HG03565 (cell line): Measurements from ENCODE around the gene IHH.

ENCODE experiments used
- ATAC-seq: cut with Tn5 transposase; IDR thresholded peaks from one replicate; pipeline ENCODE4 v1.9.1; 2021; ENCODE audit warnings: mild to moderate bottlenecking, moderate library complexity; ENCODE audit not compliant: unreplicated experiment

Gene IHH

DNA sequence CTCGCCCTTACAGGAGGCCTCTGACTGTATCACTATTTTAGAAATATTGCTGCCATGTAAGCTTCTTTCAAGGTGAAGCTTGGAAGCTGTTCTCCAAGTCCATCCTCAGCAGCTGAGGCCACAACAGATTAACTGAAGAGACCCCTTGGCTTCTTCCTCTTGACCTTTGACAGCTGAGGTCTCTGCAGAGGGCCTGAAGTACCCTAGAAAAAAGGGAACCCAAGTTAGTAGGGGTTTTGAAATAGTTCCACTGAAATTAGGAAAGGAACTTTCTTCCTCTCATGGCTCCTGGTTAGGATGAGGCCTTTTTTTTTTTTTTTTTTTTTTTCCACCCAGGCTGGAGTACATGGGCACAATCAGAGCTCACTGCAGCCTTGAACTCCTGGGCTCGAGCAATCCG is 15.5 kb upstream of the IHH start:
- ATAC-seq: no peak

DNA sequence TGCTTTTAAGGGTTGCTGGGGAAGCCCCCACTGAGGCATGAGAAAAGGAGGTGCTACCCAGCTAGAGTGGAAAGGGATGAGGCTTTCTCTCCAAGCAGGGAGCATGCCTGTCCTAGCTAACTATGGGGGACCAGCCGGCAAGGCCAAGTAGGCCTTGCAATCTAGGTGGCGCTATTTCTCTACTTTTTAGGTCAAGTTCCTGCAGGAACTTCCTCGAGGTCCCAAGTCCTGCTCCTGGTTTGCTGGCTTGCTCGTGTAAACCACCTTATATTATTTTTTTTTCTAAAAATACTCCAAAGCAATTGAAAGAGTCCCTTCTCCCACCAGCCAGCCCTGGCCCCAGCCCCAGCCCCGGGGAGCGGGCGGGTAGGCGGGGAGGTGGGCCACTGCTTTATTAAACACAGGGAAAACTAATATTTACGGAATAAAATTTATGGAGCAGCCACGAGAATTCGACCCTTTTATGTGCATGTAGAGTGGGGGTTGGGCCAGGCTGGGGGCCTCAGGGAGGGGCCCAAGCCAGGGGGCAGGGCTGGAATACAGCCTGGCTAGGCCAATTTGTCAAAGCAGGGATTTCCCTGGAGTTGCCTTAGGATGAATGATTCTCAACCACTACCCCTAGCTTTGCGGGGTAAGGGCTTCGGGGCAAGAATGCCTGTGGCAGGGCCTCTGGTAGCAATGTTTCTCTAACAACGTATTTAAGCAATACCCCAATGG is 12.8 kb upstream of the IHH start:
- ATAC-seq: no peak

DNA sequence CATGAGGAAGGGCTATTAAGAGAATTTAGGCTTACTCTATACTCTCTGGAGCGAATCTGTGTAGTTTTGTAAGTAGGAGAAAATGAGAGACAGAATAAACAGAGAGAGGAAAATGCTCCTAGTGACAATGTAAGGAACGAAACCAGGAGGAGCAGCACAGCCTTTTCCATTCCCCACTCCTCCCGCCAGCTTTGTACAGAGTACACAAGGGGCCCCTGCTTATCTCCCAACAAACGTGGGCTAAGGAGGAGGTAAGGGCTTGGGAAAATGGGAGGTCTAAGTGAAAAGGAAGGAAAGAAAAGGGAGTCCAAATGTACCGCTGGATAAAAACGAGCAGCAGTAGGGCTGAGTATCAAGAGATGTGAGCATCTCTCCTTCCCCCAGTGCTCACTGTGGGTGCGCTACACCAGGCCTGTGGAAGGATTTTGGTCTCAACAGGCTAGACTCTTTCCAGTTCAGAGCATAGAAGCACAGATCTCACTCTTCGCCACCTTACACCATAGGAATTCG is 12.1 kb upstream of the IHH start:
- no peak for ATAC-seq

DNA sequence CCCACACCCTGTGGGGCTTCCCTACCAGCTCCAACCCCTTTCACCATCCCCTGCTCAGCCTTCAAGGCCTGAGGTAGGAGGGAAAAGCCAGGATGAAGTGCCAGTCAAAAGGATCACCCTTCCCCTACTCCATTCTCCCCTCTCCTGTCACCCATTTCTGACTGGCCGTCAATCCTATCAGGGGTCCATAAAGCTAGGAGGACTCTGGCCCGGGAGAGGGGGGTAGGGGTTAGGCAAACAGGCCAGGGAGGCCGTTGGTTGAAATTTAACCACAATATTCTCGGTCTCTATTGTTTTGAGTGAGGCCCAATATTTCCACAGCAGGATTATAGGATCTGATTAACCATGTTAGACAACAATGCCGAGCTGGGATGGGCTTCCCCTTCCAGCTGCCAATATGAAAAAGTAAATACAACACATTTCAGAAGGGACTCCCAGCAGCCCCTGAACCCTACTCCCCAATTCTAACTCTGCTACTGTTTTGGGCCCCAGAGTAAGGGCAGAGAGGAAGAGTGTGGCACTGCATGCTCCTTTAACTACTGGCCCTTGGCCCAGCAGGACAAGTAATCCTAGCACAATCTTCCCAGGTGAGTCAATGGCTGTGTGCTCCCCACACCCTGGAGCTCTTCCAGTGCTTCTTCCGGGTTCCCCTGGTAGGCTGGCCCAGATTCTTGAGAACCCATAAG is 10.6 kb upstream of the IHH start:
- no peak for ATAC-seq

DNA sequence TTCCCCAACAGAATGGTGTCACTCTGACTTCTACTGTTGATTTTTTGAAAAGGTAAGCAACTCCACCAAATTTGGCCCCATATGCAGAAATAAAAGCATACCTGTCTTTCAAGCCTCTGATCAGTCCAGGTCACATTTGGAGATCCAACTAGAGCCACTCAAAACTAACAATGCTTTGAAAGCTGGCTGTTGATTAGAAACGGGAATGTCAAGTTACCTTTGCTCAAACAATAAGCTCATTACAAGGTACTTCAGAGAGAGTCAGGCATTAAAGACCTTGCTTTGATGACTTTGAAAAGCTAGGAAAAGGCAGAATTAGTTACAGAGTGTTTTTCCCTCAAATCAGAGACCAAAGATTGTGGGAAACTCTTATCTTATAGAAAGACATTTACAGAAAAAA is 4.8 kb upstream of the IHH start:
- ATAC-seq: no peak

DNA sequence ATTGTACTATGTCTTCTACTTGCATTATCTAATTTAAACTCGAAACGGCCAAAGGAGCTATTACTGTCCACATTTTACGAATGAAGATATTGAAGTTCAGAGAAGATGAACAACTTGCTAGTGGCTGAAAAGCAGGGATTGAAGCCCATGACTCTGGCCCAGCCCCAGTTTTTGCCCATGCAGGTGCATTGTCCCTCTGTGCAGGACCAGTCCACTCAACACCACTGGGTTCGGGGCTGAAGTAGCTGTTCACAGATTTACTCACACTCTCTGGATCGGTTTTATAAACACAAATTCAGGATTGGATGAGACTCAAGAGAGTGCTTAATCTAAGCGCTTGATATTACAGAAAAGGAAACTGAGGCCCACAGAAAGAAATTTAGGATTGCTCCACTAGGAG is 1.4 kb upstream of the IHH start:
- ATAC-seq: no peak

DNA sequence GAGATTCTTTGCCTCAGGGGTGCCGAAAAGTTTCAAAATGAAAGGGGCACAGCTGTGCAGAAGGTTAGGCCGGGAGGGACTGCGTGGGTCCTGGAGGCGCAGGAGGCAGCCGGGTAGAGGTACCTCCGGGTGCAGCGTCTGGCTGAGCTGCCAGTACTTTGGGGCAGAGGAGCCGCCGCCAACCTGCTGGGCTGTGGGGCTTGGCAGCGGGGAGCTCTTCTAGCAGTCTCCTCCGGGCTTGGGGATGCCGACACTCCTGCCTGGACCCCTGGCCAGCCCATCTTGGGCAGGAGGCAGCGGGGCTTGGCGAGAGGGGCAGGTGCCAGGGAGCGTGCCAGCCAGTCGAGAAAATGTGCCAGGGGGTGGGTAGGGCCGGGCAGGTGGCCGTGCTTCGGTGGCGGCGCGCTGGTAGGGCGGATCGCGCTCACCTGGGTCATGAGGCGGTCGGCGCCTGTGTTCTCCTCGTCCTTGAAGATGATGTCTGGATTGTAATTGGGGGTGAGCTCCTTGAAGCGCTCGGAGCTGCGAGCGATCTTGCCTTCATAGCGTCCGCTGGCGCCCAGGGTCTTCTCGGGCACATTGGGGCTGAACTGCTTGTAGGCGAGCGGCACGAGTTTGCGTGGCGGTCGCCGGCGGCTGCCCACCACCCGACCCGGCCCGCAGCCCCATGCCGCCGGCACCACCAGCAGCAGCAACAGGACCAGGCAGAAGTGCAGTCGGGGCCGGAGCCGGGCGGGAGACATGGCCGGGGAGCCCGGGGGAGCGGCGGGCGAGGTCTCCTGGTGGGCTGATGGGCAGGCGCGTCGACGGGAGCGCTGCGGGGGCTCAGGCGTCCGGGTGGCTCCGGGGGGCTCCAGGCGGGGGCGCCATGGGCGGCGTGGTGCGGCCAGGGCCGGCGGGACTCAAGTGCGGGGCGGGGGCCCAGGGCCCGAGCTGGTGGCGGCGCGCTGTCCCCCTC is 717 bp downstream of the IHH start:
- no peak for ATAC-seq

DNA sequence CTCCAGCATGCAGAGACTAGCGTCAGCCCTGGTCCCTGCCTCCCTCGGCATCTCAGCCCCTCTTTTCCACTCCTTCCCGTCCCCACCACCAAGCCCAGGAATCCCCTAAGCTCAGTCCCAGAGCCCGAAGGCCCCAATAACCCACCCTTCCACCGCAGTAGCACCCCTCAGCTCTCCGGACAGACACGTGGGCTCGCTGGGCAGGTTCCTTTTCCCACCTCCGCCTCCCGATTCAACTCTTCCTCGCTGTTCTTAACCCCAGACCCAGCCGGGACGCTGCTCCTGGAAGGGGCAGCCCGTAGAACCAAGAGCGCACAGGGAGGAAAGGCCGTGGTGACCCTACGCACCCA is 1.4 kb downstream of the IHH start:
- no peak for ATAC-seq

DNA sequence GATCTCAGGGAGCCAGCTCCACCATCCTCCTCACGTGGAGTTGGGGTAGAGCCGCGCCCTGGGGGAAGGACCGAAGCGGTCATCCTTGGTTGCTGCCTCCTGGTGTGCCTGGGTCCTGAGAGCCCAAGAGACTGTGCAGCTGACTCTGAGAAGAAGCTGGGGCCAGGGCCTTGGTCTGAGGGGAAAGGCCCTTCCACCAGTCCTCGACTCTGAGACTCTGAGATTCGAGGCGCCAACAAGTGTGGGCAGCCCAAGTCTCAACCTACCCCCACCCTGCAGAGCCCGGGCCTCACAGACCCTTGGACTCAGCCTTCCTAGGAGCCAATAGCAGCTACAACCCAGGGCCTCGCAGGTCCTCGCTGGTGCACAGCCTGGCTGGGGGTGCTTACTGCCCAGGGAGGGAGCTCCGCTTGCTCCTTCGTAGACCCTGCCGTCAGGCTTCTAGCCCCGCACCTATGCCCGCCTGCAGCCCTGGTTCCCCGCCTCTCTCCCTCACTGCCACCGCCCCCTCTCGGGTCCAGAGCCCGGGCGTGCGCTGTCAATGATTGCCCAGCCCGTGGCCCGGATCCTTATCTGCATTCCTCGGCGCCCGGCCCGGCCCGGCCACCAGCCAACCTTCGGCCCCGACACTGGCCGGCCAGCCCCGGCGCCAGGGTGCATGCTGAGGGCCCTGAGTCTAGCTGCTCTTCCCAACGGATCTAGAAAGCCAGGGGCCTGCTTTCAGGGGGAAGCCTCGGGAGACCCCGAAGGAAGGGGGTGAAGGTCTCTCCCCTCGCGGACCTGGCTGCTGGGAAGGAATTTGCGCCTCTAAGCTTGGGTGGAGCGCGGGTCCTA is 2.0 kb downstream of the IHH start:
- no peak for ATAC-seq

DNA sequence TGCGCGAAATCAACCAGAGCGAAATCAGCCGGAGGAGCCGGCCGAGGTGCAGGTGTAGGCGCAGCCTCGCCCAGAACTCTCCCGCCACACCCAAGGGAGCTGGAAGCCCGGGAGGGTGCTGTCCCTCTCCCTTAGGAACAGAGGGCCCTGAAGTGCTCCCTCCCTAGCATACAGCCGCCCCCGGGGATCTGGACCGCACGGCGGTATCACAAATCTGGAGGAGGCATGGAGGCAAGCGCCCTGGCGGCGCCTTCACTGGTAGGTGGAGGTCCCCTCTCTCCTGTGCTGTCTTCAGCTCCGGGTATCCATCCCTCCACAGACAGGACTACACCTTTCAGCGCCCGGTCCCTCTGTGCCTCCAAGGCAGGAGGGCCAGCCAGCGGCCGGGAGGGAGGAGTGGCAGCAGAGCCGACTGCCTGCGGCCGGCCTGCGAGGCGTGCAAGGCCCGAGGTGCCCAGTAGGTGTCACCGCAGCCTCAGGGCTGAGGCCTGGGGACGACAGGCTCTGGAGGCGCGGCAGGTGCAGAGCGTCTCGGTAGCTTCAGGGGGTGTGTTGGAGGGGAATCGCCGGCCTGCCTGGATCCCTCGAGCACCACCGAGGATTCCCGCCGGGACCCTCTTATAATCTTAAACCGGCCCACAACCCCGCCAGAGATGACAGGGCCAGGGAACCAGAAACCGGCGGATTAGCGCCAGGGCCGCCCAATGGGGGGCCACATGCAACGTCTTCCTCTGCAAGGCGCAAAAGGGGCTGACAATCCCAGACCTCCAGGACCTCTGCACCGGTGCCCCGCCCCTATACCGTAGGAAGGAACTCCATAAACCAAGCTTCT is 2.8 kb downstream of the IHH start:
- ATAC-seq: peak; percentile 89

DNA sequence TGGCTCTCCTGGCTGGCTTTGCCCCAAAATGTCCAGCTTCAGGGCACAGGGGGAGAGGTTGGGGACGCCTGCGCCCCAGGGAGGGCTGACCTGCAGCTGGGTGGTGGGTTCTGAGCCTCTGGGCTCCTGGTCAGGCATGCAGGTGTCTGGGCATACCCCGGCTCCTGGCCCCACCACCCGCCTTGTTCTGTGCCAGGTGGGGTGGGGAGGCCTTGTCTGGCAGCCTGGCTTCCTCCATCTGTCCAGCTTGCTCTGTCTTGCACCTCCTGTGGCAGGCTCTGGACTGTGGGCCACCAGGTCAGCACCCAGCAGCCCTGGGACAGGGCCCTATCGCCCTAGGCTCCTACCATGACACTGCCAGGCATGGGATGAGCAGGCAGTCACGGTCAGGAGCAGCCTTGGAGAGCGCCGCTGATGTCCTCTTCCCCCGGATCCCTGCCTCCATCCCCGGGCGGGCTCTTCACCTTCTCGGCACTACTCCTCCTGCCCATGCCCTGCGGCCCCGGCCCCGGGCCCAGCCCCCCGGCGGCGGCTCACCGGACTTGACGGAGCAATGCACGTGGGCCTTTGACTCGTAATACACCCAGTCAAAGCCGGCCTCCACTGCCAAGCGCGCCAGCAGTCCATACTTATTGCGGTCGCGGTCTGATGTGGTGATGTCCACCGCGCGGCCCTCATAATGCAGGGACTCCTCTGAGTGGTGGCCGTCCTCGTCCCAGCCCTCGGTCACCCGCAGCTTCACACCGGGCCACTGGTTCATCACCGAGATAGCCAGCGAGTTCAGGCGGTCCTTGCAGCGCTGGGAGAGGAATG is 3.6 kb downstream of the IHH start:
- no peak for ATAC-seq

DNA sequence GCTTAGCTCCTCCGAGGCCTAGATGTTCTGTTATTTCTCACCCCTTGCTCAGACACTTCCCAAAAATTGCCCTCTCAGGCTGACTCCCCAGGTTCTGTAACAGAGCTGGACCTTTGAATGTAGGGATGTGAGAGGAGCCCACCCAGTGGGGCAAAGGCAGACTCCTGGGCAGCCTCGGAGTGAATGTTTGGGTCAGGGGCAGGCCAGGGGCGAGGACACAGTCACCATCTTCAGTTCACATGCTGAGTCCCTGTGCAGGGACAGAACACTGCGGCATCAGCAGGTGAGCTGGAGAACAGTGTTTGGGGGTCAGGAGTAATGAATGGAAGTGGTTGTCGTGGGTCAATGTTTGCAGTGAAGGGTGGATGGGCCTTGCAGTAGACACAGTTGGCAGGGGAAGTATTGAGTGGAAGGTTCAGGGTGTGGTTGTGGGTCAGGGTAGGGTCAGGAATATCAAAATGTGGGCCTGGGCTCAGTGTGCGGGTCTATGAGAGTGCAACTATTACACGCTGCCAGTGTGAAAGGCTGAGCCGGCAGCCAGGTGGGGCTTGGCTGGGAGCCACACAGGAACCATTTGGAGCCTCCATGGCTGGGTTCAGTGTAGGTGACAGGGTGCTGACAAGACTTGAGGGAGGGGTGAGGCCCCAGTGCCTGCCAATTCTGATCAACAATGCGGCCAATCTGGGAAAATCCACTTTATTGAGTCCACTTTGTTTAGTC is 4.4 kb downstream of the IHH start:
- ATAC-seq: no peak

DNA sequence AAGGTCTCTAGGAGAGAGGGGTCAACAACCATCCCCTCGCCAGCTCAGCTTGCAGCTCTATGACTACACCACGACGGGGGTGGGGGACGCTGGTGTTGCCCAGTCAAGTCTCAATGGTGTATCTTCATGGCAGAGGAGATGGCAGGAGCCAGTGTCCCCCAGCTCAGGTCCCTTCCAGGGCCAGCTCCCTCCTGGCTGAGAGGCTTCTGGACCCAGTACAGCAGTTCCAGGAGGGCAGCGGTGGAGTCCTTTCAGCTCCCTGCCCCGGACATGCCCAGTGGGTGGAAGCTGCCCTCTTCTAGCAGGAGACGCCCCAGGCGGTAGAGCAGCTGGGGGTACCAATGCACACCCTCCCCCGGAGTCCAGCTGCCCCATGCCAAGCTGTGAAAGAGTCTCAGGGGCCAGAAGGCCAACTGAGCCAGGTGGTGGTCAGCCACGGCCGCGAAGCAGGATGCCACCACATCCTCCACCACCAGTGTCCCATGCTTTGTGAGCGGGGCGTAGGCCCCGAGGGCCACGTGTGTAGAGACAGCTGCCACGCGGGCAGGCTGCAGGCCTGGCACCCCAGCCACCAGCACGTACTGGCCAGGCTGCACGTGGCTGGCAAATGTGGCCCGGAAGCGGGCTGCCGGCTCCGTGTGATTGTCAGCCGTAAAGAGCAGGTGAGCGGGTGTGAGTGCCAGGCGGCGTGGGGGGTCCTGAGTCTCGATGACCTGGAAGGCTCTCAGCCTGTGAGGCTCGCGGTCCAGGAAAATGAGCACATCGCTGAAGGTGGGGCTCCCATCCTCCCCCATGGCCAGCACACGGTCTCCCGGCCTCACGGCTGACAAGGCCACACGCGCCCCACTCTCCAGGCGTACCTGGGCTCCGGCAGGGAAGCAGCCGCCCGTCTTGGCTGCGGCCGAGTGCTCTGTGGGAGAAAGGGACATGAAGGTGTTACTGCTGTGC is 5.5 kb downstream of the IHH start:
- ATAC-seq: no peak

DNA sequence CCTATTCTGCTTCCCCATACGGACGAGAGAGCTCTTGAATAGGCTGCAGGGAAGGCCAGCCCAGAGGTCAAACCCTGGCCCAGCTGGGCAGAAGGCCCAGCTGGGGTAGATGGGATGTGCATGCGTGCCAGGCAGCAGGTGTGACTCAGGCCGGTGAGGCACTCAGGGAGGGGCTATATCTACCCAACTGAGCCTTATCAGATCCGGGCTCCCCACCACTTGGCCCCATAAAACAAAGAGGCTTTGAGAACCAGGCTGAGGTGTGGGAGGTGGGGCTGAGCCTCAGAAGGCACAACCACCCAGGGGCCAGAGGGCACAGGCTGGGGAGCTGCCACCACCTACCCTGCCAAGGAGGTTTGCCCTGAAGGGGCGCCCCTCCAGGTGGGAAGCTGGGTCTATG is 11.4 kb downstream of the IHH start:
- no peak for ATAC-seq

DNA sequence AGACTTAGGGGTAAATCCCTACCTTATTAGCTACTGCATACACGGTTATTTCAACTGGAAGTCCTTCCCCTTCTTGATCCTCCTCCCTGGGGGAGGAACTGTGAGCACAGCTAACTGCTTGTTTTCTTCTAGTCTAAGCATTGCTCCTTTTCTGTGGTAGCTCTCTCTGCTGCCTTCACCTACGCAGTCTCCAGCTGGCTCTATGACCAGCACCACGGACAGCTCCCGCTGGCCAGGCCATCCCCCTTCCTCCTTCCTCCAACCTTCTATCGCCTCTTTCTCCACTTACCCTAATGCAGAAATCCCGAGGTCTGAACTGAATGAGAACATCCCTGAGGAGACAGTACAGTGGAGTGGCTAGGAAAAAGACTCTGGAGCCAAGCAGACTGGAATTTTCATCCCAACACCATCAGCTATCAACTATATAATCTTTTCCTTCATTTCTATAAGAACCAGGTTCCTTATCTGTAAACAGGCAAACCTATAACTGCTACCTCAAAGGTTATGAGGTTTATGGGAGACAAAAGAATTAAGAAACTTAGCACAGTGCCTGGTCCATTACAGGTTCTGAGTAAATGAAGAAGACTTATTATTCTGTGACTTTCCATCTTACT is 14.7 kb downstream of the IHH start:
- no peak for ATAC-seq

DNA sequence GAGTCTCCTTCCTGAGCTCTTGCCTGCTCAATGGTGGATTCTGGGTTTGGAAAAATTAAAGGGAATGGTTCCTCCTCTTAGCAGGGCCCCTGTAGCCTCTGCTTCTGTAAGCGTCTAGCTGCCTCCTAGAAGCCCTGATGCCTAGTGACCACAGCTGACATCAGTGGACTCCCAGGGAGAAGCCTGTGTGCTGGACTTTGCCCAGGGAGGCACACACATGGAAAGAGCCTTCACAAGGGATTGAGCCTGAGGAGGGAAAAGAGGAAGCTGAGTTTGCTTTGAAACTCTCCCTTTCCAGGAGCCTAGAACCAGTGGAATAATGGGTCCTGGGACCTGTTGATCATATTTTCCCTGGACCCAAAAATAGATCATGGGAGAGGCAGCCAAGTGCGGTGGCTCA is 18.0 kb downstream of the IHH start:
- ATAC-seq: no peak

DNA sequence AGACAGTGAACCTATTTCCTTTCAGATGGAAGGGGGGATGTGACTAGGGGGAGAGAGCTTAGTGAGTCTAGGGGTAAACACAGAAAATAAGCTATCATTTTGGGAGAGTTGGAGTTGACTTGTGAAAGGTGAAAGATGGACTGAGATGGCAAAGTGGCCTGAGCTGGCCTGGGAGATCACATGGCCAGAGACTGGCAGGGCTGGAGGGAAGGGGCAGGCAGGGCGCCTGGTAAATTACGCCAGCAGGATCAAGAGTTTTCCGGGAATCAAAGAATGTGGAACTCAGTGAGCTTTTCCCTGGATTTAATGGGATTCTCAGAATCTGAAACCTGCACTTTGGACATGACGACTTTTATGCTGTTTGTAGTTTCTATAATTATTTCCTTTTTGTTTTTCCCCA is 18.6 kb downstream of the IHH start:
- no peak for ATAC-seq
